GM15510 (cell line): ENCODE results near the gene VSIR.

Source experiments
- POLR2A ChIP-seq: IDR thresholded peaks from 3 replicates; pipeline ENCODE4 v1.6.1; 2011; ENCODE audit warnings: borderline replicate concordance; ENCODE audit not compliant: insufficient read length; ENCODE audit errors: extremely low read depth

Gene VSIR

GRCh38 chr10:71753091-71753959 lies 20.0 kb downstream of the VSIR start:
- TF ChIP-seq POLR2A, result no peak

- TF ChIP-seq POLR2A, result no peak
Measured at GRCh38 chr10:71752391-71753090, 20.8 kb downstream of the VSIR start.

DNA sequence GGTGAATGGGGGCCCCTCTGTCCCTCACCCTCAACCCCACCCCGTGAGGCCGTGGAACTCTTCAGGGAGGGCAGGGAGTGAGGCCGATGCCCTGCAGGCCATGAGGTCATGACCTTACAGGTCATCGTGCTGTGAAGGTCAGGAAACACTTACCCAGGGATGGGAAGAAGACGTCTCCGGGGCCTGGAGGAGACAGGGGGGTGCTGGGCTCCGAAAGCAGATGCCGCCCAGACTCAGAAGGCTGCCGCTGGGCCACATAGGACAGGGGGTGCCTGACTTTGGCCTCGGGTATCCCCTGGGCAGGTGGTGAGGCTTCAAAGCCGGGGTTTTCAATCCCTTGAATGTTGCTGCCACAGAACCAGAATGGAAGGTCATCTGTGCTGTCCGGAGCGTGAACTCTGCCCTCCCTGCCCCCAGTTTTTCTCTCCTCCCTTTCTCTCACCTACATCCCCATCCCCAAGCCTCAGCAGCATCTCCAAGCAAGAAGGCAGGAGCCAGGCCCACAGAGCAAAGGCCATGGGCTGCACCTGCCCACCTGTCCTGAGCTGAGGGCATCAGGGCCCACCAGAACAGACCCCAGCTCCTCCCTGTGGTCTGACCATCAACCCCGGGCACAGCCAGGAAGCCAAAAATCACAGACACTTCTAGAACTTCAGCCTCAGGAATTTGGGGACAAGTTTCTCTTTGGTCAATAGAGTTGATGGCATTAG lies 21.6 kb downstream of the VSIR start:
- TF ChIP-seq POLR2A, result no peak

DNA sequence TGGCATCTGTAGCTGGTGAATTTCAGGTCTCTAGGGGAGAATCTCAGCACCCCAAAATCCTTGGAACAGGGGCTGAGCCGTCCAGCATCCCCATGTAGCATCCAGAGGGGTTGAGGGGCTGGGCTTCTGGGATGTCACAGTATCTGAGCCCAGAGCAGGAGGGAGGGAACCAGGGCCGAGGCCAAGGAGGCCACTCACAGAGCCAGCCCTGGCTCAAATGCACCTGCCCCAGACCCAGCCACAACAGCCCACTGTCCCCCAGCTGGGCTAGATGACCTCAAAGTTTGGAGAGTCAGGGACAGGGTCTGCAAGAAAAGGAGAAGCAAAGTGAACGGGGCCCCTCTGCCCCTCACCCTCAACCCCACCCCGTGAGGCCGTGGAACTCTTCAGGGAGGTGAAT lies 22.3 kb downstream of the VSIR start:
- no peak for TF ChIP-seq POLR2A

DNA sequence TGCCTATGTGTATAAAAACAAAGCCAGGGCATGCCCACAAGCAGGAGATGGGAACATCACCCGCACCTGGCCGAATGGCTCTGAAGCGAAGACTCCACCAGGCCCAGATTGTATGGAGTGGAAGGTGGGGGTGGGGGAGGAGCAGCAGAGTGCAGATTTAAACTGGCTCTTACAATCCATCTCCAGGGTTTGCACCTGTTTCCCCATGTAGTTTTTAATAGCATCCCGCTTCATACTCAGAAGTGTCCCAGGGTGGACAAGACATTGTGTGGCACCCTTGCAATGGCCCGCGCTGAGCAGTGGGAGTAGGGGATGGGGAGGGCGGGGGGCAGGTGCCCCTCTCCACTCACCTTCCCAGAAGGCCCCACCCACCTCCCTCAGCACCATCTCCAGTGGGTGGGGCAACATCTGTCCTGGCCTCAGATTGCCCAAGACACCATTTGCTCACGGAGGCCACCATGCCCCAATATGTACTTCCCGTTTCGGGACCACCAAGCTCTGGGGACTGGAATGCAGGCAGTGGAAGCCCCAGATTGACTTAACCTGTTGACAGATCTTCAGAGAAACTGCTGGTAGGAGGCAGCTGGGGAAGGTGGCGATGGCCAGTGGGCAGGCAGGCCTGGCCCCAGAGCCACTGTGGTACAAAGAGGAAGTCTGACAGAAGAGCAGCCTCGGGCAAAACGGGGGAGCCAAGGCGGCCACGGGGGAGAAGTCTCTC lies 23.0 kb downstream of the VSIR start:
- no peak for TF ChIP-seq POLR2A

DNA sequence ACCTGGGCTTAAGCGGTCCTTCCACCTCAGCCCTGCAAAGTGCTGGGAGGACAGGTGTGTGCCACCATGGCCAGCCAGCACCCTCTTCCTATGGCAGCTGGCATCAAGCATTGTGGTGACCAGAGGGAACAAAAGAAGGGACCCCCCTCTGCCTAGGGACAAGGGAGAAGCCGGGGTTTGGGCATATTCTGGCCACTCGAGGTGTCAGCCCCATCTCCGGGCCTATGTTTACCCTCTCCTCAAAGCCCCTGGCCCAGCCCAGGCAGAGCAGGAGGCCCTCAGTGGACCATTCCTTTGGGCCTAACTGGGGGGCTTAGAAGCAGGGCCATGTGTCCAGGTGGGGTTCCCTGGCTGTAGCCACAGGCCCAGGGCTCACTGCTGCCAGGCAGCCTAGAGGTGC lies 23.9 kb downstream of the VSIR start:
- TF ChIP-seq POLR2A, result no peak

DNA sequence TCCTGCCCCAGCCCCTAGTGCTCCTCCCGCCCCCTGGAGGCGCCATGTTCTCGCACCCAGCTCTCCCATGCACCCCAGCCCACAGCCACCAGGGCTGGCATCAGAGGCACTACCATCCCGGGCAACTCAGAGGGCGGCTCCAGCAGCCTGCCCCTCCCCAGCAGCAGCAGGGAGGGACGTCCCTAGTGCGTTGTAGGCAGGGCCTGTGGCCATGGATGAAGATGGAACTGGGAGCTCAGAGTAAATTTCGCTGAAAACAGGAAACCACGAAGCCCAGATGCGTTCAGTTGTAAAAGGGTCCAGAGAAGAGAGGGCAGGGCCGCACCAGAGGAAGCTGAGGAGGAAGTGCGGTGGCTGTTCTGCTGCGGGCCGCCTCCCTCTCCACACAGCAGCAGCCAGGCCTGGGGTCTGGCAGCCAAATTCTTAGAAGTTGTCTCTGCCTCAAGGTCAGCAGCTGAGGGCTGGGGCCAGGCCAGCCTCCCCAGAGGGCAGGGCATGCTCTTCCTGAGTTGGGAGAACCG lies 24.6 kb downstream of the VSIR start:
- TF ChIP-seq POLR2A, result no peak

- TF ChIP-seq POLR2A, result no peak
Measured at GRCh38 chr10:71747551-71748523, 25.5 kb downstream of the VSIR start.

- no peak for TF ChIP-seq POLR2A
Measured at GRCh38 chr10:71747039-71747531, 26.2 kb downstream of the VSIR start.

DNA sequence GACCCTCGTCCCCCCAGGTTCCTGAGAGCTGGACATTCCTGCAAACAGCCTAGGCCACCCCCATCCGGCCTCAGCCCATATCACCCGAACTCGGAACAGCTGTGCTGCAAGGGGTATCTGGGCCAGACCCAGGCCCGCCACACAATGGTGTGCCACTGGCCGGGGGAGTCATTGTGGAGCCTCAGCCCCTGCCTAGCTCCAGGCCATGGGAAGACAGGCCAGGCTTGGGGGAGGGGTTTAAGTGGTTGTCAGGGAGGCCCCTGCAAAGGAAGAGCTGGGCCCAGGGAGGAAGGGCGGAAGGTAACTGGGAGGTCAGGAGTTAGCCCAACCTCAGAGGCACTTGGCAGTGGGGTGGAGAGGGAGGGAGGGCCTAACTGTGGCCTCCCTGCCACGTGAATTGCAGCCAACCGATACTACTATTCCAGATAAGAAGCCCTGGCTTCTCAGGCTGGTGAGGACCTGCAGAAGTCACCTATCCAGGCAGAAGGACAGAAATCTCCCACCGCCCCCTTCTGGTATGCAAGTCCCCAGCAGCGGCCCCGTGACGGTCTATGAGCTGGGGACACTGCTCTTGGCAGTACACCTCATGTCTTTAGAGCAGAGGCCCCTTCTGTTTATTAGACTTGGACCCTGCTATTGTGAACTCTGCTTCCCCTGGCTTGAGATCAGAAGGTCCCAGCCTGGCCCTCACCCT lies 26.8 kb downstream of the VSIR start:
- TF ChIP-seq POLR2A, result no peak

- no peak for TF ChIP-seq POLR2A
Measured at GRCh38 chr10:71745664-71746250, 27.6 kb downstream of the VSIR start.
